Islet precursor cell (in vitro differentiated cells): ENCODE data around the gene KRT17.
"Not testable (repeated sequence)": the region's sequence is repeated elsewhere in the genome, so short reads cannot be mapped to it uniquely, and the experiment has no call there.

Source experiments
- DNase-seq: peaks from one replicate; pipeline ENCODE4 v3.0.0-alpha.2; 2018

The KRT17 gene

DNA sequence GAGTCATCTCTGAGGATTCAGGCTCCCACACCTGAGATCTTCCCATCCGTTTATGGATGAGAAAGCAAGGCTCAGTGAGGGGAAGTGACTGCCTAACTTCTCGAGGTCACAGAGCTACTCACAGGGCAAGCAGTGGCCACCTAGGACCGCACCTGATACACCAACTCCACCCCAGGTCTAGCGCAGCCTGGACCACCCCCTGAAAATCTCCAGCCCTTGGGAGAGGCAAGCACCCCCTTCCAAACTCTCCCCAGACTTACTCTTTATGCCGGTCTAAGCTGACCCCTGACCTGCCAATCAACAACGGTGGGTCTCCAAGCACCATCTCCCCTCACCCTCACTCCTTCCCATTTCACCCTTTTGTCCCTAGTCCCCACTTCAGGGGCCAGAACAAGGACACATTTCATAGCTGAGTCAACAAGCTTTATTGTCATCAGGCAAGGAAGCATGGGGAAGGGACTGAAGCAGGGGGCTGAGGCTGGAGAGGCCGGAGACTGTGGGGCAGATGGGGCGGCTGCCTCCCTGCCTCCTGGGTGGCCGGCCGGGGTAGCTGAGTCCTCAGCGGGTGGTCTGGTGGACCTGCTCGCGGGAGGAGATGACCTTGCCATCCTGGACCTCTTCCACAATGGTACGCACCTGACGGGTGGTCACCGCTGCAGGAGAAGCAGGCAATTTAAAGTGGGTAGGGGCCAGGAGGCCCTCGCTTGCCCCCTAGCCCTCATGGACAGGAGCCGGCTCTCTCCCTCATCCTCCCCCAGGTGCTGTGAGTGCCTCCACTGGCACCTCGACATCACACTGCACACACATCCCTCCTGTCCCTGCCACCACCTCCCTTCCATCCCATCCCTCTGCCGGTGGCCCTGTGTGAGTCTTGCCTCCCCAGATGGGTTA is 5.1 kb downstream of the KRT17 start:
- peak; percentile 65 for DNase-seq

DNA sequence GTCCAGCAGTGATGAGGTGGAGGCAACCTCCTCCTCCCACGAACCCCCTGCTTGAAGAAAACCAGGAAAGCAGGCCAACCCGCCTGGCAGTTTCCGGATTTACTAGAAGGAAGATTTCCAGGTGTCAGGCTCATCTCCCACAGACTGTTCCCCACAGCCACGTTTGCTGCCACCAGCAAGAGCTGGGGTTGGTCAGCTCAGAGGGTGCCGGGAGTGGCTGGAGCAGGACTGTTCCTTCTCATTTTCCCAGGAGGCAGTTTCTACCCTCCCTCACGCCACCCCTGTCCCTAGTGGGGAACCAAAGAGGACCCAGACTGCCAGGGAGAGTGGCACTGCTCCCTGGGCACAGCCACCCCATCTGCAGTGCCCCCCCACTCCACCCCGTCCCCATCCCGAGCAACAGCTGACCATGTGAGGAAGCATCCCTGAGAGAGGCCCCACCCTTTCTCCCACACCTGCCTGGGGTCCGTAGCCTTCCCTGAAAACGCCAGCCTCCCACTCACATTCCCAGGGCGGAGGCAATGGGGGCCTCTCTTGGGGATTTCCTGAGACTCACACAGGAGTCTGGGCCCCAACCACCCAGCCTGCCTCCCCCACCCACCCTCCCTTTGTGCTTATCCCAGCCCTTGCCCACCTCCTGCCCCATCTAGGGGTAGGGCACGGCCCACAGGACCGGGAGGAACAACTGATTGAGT is 5.9 kb downstream of the KRT17 start:
- DNase-seq = peak; percentile 66

DNA sequence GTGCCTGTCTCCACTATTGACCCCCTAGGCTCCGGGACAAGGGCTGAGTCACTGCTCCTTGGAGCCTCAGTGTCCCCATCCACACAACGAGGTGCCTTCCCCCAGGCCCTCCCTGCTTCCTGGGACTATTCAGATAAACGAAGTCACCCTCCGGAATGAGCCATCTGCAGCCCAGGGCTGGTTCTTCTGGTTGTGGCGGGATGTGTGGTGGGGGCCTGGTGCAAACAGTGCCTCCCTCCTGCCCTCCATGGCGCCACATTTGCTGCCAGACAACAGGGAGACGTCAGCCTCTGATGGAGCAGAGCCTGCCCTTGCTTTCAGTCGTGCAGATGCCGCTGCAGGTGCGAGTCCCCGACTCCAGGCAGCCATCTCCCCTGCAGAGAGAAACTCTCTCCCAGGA is 6.7 kb downstream of the KRT17 start:
- DNase-seq = peak; percentile 71

DNA sequence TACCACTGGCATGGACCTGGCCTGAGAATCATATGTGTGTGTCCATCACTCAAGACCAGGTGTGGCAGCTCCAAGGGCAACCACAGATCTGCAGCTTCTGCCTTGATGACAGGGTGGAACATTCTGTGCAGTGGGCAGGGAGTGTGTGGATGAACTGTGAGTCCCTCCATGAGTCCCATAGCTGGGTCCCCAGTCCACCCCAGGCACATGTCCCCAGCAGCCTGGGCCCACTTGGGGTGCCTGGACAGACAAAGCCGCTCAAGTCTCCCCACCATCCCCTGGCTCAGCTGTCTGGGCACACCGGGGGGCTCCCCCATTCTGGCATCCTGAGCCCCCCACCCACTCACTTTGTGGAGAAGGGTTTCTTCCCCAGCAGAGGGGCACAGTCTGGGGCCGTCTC is 7.2 kb downstream of the KRT17 start:
- DNase-seq = peak; percentile 51

DNA sequence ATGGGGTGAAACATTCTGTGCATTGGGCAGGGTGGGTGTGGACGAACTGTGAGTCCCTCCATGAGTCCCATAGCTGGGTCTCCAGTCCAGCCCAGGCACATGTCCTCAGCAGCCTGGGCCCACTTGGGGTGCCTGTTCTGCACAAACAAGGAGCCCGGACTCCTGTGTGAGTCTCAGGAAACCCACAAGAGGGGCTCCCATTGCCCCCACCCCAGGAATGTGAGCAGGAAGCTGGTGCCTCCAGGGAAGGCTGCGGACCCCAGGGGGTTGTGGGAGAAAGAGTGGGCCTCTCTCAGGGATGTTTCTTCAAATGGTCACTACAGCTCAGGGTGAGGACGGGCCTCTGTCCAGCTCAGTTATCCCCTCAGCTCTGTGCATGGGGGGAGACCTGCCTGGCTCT is 7.9 kb downstream of the KRT17 start:
- DNase-seq = peak; percentile 52

DNA sequence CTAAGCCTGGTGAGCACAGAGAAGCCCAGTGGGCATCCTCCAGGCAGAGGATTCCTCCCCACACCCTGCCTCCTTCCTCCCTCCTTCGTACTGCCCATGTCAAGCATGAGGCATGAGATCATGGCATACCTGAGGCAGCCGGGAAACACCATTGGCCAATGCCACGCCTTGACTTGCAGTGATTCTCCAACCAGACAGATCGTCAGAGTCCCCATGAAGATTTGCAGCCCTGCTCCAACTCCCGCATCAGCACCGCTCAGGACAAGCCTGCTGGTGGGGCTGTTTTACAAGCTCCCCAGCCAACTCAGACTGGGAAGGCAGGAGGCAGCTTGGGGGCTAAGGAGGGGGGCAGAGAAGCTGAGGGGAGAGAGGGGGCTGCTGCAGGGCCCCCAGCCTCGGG is 8.9 kb downstream of the KRT17 start:
- DNase-seq = peak; percentile 96

DNA sequence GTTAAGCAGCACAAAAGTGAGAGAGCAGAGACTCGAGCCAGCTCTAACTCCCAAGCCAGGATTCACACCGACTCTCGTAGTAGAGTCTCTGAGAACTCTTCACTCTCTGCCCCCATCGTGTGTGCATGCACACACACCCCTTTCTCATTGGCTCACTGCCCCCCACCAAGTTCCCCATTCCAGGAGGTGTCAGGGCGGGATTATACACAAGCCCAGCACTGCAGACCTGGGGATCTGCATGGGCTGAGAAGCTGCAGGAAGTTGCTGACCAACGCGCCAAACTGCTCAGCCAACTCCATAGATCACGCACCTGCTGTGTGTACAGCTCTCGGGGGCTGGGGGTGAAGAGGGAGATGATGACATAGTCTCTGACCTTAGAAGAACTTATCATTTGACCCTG is 9.6 kb downstream of the KRT17 start:
- DNase-seq = peak; percentile 48

DNA sequence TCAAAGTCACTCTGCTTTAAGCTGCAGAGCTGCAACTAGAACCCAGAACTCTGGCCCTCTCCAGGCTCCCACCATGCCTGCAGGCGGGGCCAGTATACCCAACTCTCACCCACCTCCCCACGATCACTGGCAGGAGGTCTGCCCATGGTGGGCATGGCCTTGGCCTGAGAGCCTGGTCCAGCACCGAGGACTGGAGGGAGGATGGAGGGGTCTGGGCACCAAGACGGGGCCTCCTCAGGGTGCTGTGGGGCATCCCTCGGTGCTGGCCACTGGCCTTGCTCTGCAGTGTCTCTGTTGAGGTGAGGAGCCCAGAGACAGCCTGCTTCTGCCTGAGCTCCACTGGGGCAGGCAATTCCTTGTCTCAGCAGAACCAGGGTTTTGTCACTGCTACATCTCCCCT is 10.3 kb downstream of the KRT17 start:
- DNase-seq = peak; percentile 53

DNA sequence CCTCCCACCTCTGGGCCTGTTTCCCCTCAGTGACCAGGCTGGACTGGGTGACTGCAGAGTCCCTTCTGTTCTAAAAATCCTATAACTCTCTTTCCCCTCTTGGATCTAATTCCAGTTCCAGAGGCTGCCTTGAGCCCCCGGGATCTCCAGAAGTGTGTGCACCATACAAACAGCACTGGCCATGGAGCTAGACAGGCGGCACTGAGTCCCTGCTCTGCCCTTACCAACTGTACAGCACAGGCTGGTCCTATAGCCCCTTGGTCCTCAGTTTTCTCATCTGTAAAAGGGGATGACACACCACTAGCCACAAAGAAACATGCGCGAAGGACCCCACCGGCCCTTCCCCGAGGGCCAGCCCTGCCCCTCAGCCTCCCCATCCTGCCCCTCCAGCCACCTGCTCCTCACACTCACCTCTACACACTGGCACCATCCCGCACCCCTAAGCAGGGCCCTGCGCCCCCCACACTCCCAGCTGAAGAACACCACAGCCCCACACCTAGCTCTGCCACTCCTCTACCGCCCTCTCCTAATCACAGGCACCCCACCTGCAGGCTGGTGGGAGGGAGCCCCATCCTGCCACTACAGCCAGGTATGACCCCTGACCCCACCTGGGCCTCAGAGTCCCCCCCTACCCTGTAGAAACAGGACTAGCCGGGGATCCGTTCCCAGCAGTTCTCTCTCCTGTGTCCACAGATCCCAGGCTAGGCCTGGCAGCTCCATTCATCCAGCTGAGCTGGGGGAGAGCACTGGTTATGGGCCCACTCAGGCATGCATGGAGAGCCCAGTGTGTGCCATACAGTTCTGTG is 10.9 kb downstream of the KRT17 start:
- peak; percentile 53 for DNase-seq

DNA sequence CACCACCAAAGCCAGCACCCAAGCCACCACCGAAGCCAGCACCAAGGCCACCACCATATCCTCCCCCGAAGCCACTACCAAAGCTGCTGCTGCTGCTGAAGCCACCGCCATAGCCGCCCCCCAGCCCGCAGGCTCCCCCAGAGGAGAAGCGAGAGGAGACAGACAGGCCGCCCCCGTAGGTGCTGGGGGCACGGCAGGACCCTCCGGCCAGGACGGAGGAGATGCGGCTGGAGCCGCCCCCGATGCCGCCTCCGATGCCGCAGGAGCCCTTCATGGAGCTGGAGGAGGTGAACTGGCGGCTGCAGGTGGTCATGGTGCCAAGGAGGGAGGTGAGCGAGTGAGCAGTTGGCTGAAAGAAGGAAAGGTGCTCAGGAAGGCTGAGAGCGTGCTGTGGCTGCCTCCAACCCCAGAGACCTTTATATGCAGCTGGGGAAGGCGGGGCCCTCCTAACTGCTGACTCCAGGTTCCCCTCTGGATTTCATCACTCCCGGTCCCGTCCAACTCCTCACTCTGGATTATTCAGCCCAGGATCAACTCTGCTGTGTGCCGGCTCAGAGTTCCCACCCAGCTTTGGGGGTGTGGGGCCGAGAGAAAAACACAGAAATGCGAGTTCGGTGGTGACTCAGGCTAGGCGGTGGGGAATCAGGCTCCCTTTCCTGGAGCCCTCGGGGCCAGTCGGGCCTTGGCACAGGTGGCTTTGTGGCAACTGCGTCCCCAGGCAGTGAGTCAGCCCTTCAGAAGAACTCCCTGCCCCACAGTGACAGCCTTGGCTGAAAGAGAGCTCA is 11.8 kb downstream of the KRT17 start, which contains the start of gene KRT16:
KRT16 (minus strand) TSS at position 392 of the 785 bp plus-strand sequence; CDS start at position 313, 79 bp downstream.
- peak; percentile 79 for DNase-seq

DNA sequence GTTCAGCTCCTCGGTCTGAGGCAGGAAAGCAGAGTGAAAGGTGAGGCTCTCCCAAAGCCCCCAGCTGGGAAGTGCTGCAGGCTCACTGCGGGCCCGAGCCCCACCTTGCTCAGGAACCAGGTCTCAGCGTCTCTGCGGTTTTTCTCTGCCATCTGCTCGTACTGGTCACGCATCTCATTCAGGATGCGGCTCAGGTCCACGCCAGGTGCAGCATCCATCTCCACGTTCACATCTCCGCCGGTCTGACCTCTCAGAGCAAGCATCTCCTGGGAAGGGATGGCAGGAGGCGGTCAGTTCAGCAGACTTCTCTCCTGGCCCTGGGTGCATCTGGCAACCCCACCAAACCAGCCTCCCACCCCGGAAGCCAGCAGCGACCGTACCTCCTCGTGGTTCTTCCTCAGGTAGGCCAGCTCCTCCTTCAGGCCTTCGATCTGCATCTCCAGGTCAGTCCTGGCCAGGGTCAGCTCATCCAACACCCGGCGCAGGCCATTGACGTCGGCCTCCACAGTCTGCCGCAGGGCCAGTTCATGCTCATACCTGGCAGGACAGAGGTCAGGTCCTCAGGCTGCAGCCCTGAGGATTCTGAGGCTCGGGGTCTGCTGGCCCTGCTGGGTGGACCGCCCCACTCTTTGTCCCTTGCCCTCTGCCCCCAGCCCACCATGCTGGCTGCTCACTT is 13.3 kb downstream of the KRT17 start:
- peak; percentile 50 for DNase-seq

DNA sequence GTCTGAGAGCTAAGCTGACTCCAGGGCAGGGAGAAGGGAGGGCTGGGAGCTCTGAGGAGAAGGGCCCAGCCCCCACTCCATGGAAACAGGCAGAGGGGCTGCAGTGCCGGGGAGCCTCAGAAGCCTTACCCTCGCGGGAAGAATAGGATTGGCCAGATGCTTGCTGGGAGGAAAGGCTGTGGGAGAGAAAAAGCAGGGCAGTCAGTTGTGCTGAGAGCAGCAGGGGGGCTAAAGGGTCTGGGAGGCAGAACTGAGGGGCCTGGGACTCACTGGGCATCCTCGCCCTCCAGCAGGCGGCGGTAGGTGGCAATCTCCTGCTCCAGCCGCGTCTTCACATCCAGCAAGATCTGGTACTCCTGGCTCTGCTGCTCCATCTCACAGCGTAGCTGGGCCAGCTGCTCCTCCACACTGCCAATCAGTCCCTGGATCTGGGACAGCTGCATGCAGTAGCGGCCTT is 14.3 kb downstream of the KRT17 start:
- DNase-seq = peak; percentile 85

DNA sequence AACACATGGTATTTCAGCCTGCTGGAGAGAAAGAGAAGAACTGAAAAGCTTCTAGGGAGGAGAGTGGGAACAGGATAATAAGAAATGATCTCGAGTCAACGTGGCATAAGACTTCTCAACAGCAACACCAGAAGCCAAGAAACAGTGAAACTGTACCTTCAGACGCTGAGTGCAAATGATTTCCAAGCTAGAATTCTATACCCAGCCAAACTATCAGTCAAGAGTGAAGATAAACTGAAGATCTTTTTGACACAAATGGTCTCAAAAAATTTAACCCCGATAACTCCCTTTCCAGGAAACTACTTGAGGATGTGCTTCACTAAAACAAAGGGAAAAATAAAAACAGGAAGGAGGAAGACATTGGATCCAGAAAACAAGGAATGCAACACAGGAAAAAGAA is 17.4 kb downstream of the KRT17 start:
- not testable (repeated sequence) for DNase-seq

DNA sequence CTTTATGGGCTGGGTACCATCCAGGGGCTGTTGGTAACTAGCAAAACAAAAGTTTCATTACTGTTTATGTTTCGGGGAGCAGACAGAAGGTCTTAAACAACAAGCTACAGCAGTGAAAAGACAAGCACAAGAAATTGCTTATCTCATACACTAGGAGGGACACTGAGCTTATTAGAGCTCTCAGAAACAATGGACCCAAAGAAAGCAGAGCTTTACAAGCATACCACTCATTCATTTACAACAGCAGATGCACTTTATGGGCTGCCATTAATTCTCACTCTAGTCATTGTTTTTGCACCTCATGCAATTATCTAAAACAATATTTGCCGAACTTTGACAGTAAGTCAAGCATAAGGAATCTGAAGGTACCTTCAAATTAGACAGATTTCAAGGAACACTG is 21.9 kb downstream of the KRT17 start:
- DNase-seq = no peak

DNA sequence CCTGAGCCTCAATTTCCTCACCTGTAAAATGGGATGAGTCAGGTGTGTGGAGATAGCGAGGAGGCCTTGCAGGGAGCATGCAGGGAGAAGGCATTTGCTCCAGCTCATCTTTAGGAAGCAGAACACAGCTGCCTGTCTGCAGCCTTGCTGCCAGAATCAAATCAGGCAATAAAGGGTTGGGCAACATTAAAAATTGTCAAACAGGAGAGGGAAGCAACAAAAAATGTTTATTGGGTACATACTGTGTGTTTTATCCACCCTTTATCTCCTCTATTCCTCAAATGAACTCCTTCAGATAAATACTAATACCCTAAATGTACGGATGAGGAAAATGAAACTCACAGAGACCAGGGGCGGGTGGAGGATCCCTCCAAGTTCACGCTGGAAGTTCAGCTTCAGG is 24.1 kb downstream of the KRT17 start:
- DNase-seq = no peak

DNA sequence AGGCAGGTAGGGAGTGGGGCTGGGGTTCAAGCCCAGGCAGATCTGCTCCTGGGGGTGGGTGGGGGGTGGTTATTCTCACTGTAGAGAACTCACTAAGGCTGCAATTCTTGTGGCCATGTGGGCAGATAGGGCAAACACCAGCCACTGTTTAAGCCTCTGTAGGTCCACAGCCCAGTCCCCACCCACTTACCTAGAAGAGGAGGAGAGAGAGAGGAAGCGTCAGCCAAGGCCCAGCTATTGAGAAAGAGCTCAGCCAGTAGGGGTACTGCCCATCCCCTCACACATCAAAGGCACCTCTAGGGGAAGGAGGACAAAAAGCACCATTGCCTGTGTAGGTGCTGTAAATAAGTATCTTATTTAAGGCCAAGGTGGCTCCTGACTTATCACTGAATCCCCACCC is 24.7 kb downstream of the KRT17 start:
- DNase-seq = no peak

DNA sequence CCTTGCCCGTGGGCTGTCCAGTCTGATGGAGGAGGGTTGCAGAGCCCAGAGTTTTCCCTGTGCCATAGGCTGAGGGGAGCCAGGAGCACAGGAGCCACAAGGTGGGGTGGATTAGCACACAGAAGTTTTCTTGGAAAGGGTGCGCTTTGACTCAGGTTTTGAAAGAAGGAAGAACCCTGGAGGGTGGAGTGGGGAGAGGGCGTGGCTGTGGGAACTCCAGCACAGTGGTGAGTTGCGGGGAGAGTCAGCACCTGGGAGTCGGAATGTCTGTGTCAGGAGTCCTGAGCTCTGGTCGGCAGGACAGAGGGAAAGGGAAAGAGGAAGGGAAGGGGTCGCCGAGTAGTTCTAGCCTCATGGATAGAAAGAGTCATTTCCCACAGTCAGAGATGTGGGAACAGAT is 28.8 kb downstream of the KRT17 start:
- DNase-seq = peak; percentile 44

DNA sequence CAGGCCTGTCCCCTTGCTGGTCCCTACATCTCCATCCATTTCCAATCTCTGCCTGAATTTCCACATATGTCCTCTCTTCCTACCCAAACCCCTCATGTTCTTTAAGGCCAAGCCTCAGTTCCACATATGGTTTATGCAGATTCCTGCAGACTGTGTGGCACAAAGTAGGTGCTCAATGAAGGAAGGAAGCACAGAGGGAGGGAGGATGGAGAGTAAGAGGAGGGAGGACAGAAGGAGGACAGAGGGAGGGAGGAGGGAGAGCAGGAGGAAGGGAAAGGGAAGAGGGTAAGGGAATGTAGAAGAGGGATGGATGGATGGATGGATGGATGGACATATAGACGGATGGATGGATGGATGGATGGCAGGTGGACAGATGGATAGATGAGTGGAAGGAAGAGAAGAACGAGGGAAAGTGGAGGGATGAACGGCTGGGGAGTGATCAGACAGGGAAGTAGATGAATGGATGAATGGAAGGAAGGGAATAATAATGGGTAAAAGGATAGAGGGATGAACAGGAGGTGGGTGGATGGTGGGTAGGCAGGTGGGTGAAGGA is 29.9 kb downstream of the KRT17 start:
- DNase-seq = no peak

DNA sequence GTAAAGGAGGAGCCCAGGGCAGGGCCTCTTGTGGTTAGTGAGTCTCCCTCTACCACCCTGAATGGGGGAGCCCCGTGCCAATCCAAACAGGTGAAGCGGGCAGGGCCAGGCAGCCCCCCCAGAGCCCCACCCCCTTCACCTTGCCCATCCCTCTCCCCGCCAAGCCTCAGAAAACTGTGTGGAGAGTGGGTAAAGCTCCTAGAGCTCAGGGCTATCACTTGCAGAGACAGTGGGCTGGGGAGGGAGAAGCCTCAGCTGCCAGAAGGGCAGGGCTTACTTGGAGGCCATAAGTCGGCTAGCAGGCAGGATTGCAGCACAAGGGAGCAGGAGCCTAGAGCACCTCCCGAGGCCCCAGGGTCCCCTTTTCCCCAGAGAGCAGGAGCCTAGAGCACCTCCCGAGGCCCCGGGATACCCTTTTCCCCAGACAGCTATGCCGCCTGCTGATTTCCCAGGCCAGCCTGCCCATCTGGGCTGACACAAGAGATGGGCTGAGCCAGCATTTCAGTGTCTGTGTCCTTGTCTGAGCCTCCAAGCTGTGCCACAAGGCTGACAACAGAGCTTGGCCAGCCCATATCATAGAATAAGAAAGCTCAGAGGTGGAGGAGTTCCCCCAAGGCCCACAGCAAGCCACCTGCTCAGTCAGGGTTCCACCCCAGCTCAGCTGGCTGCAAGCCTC is 30.9 kb downstream of the KRT17 start:
- peak; percentile 56 for DNase-seq

DNA sequence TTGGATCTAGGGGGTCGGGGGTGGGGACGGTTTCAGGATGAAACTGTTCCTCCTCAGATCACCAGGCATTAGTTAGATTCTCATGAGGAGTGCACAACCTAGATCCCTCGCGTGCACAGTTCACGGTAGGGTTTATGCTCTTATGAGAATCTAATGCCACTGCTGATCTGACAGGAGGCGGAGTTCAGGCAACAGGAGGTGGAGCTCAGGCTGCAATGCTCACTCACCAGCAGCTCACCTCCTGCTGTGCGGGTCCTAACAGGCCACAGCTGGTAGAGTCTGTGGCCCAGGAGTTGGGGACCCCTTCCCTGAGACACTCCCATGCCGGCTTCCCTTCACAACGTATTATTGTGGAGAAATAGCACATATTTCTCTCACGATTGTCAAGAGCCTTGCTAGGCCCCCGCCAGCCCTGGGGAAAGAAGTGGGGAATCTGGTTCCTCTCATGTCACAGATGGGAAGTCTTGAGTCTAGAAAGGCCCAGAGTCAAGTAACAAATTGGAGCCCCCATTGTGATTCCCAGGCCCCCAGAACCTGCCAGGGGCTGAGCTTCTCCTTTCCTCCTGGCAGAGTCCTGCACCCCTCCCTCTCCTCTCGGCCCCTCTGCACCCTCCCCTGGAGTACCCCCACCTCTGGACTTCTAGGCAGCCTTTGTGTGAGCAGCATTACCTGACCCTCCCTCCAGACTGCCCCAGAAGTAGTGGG is 31.6 kb downstream of the KRT17 start:
- peak; percentile 54 for DNase-seq
